Stimulated activated CD8-positive, alpha-beta memory T cell treated with anti-CD3 and anti-CD28 coated beads, Interleukin-12 subunit alpha, Interleukin-12 subunit beta, amount 100 ng/mL, for 24 hours (primary cell): ENCODE data around the gene ATXN2.
"Not testable (repeated sequence)": the region's sequence is repeated elsewhere in the genome, so short reads cannot be mapped to it uniquely, and the experiment has no call there.

Experiments used
- DNase-seq: peaks from one replicate; pipeline ENCODE4 v3.0.0-alpha.2; 2020; ENCODE audit errors: extremely low read depth

ATXN2 gene

GRCh38 chr12:111404362-111405148, 194.6 kb downstream of the ATXN2 start:
- no peak for DNase-seq

DNA sequence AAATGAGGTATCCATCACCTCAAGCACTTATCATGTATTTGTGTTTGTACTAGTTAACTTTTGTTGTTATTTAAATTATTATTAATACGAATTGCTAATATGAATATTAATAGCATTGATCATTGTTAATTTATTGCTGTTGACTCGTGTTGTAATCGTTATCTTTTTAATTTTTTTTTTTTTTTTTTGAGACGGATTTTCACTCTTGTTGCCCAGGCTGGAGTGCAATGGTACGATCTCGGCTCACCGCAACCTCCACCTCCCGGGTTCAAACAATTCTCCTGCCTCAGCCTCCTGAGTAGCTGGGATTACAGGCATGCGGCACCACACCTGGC, 196.7 kb downstream of the ATXN2 start:
- not testable (repeated sequence) for DNase-seq
